Inflammatory macrophage (primary cell): ENCODE data around the gene EDN1.
"Not testable (repeated sequence)": the region's sequence is repeated elsewhere in the genome, so short reads cannot be mapped to it uniquely, and the experiment has no call there.

Experiments
- DNase-seq, 2 donors: peaks; one replicate each; pipeline ENCODE4 v3.0.0-alpha.2; 2020 to 2022

EDN1 gene

DNA sequence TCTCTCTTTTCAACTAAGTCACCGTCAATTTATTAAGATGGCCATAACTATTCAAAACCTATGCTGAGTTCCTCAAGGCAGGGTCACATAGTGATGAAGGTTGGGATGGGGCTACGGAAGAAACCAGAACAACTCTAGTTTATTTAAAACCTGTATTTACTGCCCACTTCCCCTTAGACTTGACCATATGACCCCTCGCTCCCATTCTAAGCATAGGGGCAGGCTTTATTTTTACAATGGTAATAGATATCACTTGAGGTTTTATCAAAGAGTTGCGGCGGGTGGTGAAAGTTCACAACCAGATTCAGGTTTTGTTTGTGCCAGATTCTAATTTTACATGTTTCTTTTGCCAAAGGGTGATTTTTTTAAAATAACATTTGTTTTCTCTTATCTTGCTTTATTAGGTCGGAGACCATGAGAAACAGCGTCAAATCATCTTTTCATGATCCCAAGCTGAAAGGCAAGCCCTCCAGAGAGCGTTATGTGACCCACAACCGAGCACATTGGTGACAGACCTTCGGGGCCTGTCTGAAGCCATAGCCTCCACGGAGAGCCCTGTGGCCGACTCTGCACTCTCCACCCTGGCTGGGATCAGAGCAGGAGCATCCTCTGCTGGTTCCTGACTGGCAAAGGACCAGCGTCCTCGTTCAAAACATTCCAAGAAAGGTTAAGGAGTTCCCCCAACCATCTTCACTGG, 5.5 kb downstream of the EDN1 start:
- DNase-seq = no peak

DNA sequence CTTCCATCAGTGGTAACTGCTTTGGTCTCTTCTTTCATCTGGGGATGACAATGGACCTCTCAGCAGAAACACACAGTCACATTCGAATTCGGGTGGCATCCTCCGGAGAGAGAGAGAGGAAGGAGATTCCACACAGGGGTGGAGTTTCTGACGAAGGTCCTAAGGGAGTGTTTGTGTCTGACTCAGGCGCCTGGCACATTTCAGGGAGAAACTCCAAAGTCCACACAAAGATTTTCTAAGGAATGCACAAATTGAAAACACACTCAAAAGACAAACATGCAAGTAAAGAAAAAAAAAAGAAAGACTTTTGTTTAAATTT, 6.1 kb downstream of the EDN1 start:
- no peak for DNase-seq

DNA sequence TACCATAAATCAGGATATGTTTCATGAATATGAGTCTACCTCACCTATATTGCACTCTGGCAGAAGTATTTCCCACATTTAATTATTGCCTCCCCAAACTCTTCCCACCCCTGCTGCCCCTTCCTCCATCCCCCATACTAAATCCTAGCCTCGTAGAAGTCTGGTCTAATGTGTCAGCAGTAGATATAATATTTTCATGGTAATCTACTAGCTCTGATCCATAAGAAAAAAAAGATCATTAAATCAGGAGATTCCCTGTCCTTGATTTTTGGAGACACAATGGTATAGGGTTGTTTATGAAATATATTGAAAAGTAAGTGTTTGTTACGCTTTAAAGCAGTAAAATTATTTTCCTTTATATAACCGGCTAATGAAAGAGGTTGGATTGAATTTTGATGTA, 6.4 kb downstream of the EDN1 start:
- DNase-seq = no peak

DNA sequence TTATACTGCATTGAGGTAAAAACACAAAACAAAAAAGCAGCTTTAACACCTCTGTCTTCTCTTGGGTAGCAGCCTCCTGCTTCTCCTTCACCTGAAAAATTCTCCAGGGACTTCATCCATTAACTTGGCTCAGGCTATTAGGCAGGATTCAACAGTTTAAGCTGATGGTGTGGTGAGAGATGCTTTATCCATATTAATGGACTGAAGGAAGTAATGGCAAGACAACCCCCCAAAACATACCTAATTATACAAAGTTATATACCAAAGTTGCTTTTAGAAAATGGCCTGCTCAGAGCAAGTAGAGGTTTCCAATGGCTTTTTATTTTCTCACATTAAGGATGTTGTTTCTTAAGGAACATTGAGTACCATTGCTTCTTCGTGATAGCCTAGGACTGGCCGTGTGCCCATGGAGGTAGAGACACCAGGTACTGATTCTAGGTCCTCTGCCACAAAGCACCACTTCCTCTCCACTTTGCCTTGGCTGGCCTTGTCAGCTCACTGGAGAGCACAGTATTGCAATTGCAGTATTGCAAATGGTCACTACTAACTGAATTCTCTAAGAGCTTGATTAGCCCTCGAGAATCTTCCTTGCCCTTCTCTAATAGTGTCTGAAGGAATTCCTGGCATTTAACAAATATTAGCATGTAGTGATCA, 7.3 kb downstream of the EDN1 start:
- no peak for DNase-seq

DNA sequence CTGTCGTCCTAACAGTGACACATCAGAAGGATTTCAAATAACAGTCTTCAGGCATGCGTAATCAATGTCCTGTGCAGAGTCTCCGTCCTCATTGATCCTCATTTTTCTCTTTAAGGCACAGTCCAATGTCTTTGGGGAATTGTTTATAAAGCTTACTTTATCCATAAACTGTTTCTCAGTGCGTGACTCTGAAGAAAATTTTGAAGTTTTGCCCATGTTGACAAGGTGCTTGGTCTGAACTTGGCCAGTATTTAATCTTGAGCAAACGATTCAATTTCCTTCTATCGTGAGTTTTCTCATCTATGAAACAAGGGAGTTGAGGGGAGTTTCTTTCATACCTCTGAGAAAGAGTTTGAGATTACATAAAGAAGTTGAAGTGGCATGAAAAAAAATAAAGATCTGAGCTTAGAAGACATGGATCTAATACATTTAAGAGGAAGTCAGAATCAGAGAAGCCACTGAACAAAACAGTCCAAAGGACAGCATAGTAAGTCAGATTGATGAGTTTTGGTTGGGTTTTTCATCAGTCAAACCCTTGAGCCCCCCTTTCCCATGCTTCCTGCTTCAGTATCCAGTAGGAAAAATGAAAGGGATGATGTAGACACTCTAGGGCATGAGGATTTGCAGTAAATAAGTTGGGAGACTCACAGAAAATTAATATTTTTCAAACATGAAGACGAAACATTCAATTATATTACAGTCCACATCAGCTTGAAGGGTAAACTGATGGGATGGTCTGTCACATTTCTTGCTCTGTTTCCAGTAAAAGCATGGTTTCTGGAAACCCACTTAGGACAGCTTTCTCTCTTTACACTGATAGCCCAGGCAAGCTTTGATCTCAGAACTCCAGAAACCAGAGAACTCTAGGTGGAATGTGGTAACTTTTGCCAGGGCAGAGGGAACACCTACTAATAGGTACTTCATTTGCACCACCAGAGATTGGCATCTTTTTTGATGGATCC, 8.1 kb downstream of the EDN1 start:
- DNase-seq = no peak

DNA sequence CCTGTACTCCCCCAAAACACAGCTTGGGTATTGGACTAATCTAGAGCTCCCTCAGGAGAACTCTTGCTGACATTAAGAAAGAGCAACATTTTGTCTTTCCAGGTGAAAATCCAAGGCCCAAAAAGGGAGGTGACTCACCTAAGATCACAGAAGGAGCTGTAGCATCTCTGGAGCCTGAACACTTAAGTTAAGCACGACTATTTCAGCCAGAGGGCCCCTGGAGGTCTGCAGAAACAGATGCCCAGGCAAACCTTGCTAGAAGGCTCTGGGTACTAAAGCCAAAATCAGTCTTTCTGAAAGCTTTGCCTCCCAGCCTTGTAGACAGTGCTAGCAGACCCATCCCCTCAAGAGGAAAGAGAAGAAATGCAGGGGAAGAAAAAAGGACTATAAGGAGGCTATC, 8.8 kb downstream of the EDN1 start:
- DNase-seq = no peak

DNA sequence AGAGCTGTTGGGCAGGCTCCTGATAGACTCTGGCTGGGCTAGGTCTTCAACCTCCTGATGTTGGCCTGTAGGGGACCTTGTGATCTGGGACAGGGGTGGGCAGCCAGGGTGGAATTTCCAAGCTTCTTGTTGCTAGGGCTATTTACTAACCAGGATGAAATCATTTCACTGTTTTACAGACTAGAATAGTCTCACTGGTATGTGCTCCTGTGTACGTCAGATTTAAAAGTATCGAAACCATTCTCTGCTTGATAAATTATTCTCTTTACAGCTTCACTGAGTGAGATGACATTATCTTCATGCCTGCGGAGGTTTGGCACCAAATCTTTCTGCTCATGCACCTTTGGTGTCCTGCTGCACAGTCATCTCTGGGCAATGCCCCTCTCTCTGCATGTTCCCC, 10.9 kb downstream of the EDN1 start:
- DNase-seq = no peak

DNA sequence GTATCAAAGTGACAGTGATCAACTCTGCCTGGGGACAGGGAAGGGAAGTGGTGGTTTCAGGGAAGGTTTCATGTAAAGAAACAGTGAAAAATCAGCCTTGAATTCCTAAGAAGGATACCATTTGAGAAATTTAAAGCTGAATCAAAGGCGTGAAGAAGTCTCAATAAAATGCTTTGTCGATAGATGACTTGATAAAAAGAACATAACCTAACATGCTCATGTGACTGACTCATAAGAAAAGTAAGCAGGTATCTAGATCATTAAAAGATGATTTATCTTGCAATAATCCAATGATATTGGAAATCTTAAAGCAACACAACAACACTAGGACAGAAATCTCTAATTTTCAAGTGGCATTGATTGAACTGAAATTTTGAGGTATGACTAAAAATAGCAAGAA, 14.3 kb downstream of the EDN1 start:
- DNase-seq = no peak

DNA sequence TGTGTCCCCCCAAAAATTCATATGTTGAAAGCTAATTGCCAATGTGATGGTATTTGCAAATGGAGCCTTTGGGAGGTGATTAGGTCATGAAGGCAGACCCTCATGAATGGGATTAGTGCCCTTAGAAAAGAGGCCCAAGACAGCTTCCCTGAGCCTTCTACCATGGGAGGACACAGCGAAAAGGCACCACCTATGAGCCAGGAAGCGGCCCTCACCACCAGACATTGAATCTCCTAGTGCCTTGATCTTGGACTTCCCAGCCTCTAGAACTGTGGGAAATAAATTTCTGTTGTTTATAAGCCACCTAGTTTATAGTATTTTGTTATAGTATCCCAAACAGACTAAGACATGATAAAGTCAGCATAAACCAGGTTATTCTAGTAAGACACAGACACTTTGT, 18.9 kb downstream of the EDN1 start:
- no peak for DNase-seq

DNA sequence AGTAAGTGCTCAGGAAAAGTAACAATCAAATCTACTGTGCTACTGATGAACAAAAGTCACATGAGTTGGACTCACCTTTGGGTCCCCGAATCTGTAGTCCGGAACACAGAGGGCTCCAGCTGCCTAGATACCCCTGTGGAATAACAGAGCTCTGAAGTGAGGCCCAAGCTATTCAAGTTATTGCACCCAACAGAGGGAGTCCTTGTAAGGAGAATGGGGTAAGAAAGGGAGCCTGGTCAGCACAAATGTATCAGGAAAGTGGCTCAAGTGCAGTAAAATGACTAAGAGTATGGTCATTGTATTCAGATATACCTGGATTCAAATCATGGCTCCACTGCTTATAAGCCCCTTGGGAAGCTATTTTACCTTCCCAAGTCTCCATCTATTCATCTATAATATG, 20.9 kb downstream of the EDN1 start:
- peak; percentile 12 to 24 for DNase-seq

DNA sequence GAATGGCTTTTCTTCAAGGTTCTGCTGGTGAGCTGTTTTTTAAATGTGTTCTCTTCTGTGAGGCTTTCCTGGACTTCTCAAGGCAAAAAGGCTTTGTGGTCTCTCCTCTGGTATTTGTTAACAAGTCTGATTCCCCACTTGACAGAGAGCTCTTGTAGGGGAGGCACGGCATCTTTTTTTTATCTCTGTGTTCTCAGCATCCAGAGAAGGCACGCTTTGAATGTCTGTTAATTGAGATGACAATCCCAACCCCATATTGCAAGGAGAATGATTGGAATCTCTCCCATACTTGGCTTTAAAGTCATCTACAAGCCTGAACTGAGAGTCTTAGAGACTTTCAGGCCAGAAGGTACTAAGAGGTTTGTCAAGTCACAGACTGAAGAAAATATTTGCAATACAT, 22.6 kb downstream of the EDN1 start:
- no peak for DNase-seq

DNA sequence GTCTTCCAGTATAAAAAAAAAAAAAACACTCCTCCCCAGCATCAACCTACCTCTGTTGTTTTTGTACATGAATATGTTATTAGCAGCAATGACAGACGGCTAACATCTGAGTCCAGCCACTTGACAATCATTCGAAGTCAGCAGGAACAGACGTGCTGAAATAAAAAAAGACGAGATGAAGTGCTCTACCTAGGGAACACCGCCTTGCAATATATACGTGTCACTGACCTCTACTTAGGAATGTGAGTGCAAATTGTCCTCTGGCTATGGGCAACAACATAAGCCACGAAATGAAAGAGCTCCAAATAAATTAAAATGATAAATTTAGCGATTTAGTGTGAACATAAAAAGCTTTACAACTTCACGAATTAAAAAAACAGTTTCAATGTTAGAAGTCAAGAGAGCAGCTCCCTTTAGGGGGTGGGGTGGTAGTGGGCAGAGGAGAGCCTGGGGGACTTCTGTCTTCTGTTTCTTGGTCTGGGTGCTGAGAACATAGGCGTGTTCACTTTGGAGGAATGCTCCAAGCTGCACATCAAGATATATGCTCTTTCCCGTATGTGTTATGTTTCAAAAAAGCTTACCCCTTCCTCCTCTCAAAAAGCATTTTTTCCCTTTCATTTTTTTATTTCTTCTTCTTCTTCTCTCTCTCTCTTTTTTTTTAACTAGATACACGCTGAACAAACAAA, 23.3 kb downstream of the EDN1 start:
- no peak for DNase-seq

DNA sequence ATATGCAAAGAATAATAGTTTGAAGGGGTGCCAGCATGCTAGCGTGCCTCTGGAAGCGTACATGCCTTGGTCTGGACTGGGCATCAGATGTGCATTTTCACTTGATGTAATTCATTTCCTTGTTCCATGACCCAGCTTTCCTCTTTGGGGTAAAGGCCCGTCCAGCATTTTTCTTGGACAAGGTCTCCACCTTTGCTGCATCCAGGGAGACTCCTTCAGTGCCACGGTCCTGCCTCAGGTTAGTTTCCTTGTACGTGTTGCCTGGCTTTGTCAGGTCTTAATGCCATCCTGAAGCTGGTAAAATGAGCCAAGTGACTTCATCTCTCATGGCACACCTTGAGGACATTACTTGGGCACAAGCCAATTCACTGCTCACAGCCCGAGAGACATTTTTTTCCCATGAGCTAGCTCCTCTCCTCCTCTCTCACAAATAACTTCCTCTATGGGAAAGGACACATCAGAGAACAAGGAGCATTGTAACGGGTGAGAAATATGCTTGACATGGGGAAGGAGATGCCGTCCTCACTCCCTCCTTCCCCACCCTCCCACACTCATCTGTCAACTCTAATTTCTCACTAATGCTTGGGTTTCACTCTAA, 23.9 kb downstream of the EDN1 start:
- DNase-seq = no peak

DNA sequence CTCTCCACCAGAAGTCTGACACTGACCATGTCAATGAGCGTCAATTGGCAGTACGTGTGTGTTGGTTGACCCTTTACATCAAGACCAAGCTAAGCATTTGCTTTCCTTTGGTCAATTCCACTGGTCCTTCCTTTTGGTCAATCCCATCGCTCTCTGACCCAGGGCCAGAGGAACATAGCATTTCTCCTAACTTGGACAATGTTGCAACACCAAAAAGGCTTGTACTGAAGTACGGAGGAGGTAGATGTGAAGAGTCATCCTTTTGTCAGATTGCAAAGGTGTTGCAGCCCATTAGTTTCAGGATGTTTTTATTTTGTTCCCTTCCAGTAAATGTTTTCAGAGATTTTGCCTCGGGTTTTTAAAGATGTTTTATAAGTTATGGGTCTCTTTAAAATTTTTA, 24.6 kb downstream of the EDN1 start:
- no peak for DNase-seq

DNA sequence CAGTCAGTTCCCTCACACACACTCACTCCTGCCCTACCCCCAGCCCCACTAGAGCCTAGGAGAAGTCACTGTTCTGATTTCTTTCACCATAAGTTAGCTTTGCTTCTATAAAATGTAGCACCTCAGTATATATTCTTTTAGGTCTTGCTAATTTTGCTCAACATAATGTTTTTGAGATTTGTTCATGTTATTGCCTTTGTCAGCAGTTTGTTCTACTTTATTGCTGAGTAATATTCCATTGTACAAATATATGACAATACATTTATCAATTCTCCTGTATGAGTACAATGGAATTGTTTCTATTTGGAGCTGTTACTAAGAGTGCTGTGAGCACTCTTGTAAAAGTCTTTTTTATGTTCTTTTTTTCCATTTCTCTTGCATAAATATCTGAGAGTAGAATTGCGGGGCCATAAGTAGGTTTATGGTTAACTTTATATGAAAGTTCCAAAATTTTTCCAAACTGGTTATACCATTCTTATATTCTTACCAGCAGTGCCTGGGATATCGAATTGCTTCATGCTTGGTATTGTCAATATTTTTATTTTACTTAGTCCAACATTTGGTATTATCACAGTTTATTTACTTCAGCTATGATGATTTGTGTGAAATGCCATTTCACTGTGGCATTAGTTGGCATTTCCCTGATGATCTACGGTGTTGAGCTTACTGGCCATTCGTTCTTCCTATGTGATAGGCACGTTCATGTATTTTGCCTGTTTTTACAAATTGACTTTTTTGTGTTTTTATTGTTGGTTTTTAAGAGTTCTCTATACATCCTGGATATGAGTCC, 25.3 kb downstream of the EDN1 start:
- DNase-seq = no peak

DNA sequence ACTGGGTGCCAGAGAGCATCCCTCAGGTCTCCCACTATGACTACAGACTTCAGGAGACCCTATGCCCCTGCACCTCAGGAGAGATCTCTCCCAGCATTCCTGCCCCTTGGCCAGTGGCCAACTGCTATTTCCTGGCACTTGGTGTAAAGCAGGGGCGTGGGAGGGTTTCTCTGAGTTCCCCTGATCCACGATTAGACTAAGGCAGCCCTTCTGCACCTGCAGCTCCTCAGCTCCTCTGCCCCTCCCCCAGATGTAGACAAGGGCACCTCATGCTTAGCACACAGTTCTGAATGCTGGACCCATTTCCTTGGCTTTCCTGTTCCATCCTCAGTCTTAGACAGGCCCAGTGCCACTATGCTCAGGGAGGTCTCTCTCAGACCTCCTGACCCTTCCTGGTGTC, 28.6 kb downstream of the EDN1 start:
- DNase-seq = no peak

DNA sequence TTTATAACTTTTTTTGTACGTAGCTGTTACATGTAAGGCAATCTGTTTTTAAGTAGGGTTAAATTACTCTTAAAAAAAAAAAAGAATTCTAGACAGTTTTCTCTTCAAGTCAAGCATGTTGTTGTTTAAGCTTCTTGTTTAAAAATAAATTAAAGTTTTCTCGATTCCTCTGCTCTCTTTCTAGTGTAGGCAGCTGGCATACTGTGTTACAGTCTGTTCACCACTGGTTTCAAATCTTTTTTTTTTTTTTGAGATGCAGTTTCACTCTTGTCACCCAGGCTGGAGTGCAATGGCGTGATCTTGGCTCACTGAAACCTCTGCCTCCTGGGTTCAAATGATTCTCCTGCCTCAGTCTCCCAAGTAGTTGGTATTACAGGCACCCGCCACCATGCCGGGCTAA, 29.9 kb downstream of the EDN1 start:
- DNase-seq = not testable (repeated sequence)

DNA sequence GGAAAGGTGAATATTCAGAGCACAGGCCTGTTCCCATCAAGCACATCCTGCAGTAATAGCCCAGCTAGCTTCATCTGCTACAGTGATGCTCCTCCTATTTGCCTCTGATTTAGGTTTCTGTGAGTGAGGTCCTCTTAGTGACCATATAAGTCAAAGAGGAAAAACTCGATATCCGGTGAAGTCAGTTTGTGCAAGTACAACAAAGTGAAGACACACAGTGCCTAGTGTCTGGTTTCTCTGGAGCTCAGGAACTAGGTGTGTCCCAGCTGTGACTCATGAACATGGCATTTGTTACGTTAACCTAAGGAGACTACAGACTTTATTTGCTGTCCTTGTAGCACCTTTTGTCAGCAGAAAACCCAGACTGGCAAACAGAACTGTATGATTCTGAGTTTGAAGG, 33.9 kb downstream of the EDN1 start:
- no peak for DNase-seq

DNA sequence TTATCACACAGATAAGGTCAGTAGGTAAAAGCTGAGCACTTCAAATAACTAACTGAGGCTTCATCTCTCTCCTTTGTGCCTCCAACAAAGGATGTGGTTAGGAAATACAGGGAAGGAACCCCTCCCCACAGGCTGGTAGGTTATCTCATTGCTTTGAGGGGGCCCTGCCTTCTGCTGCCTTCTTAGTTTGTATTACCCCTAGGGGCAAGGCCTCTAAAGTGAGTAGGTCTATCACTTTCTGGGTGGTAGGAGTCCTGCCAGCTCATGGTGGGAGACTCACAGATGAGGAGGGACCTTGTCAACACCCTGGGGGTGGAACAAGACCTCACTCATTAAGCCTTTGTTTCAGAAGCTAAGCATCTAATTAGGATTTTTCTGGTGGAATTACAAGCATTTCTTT, 34.6 kb downstream of the EDN1 start:
- no peak for DNase-seq

DNA sequence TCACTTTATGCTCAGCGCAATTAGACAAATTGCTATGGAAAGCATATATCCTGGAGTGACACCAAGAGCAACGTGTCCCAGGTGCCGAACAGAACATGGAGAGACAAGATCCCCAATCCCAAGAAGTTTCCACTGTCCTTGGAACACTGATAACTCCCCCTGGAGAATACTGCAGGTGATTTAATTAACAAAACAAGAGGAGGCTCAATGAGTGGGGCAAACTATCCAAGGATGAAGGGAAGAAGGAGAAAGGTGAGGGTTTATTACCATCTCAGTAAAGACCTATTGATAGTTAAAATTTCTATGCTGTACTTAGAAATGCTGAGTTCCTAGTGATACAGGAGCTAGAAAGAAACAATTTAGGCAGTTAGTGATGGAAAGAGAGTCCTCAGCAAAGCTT, 35.7 kb downstream of the EDN1 start:
- no peak for DNase-seq

DNA sequence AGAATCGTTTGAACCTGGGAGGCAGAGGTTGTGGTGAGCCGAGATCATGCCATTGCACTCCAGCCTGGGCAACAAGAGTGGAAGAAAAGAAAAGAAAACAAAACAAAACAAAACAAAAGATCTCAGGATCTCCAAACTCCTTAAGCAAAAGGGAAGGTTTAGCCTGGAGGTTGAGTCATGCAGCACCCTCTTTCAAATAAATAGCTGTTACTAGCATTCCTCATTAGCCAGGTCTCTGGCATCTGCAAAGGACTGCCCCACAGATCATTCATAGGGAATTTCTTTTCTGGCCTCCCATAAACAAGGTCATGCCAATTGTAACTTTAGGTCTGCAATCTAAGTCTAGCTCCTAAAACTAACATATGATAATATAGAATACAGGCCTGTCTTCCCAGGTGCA, 37.2 kb downstream of the EDN1 start:
- no peak for DNase-seq

DNA sequence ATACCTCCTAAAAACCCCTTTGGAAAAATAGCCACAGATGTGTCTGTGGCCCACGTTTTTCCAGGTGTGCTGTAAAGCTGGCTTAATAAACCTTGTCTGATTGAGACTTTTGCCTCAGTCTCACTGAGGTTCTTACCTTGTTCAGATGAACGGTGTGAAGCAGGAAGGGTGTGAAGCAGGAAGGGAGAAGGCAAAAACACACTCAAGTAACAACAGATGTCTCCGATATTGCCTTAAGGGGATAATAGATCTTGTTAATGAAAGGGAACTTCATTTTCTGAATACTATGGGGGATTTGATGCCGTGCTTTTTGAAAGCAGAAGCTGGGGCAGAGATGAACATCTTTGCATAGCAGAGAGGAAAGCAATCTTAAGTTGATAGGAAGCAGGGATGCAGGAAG, 37.8 kb downstream of the EDN1 start:
- no peak for DNase-seq
